Prostate gland (tissue), 2 donors: ENCODE measurements around the gene TCERG1L.

Experiments
- POLR2A ChIP-seq: fragments of 450-650 bp; IDR thresholded peaks from one replicate; pipeline ENCODE4 v1.6.1; 2016; ENCODE audit warnings: antibody characterized with exemption, mild to moderate bottlenecking
- TF ChIP-seq, protein P1 (sequence below), 4 experiments: fragments of 200-600 bp in 2 of 4; fragments of 450-650 bp in 2 of 4; sonication (generic) in 2 of 4; IDR thresholded peaks; 1 replicate in 3 of 4; 2 replicates in 1 of 4; pipeline ENCODE4 v1.5.1; 2016 to 2019; ENCODE audit warnings: antibody characterized with exemption in 4 of 4, mild to moderate bottlenecking in 2 of 4, moderate library complexity in 2 of 4

DNA sequence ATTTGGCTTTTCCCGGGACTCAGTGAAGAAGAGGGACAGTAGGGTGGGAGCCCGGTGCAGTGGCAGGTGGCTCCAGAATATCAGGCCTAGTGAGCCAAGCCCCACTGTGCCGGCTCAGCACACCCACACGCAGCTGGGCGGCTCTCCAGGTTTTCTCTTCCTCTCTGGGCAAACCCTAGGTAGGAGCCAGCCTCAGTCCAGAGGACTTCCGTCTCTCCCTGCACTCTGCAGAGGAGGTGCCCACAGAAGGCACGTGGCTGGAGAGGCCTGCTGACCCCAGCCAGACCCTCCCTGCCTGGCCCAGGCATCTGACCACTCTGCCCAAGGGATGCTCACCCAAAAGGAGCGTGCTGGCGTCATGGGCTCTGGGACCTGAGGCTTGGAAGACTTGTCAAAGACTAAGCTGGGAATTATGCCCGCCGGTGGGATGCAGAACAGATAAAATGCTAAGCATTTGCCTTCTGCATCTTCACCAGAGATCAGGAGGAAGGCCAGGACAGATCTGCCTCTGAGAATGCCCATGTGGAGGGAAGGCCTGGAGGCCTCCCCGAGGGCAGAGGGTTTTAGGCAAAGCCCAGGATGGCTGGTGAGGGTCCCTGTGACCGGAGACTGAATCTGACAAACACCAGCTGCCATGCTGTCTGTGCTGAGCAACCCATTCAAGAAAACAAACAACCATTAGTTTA, 40.2 kb downstream of the TCERG1L start:
- no peak for TF ChIP-seq POLR2A
- TF ChIP-seq, protein P1, sequence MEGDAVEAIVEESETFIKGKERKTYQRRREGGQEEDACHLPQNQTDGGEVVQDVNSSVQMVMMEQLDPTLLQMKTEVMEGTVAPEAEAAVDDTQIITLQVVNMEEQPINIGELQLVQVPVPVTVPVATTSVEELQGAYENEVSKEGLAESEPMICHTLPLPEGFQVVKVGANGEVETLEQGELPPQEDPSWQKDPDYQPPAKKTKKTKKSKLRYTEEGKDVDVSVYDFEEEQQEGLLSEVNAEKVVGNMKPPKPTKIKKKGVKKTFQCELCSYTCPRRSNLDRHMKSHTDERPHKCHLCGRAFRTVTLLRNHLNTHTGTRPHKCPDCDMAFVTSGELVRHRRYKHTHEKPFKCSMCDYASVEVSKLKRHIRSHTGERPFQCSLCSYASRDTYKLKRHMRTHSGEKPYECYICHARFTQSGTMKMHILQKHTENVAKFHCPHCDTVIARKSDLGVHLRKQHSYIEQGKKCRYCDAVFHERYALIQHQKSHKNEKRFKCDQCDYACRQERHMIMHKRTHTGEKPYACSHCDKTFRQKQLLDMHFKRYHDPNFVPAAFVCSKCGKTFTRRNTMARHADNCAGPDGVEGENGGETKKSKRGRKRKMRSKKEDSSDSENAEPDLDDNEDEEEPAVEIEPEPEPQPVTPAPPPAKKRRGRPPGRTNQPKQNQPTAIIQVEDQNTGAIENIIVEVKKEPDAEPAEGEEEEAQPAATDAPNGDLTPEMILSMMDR (IDR thresholded peaks at IDR 0.05): no peak
